ENCODE measurements around the gene FSTL3.

GRCh38 chr19:646779-647565 lies 29.2 kb upstream of the FSTL3 start:
- TF ChIP-seq SIN3A (conservative IDR thresholded peaks at IDR 0.05 in 1 of 2, IDR thresholded peaks at IDR 0.05 in 1 of 2; ENCODE audit: low read depth in 1 of 2, low read length in 2 of 2) (no peak), CTCF (IDR thresholded peaks at IDR 0.05; ENCODE audit: control extremely low read depth in 1 of 3, insufficient read depth in 1 of 3, low read depth in 1 of 3, low read length in 3 of 3) (no peak)
